H9 (cell line): ENCODE results near the gene SLC12A4. TPM values are rescaled to one million over a fixed set of nuclear protein-coding genes. Genes with fewer than 3 reads are reported as not detected.

Experiments
- DNase-seq: peaks from one replicate; pipeline ENCODE4 v3.0.0-alpha.2; 2017
- H2AFZ ChIP-seq: one replicate; pipeline ENCODE4 v1.6.1; 2013; ENCODE audit warnings: mild to moderate bottlenecking, low read length, control low read depth, moderate library complexity
- H2AK5ac ChIP-seq: 2 replicates; pipeline ENCODE4 v1.6.1; 2013; ENCODE audit warnings: low read length, control low read depth, mixed read lengths; ENCODE audit not compliant: insufficient read length
- H2BK120ac ChIP-seq: one replicate; pipeline ENCODE4 v1.6.1; 2013; ENCODE audit warnings: low read depth, mild to moderate bottlenecking, low read length, control low read depth, inconsistent platforms; ENCODE audit not compliant: poor library complexity, severe bottlenecking
- H2BK12ac ChIP-seq: 2 replicates; pipeline ENCODE4 v1.6.1; 2013; ENCODE audit warnings: low read length, control low read depth, mixed read lengths, low read depth; ENCODE audit not compliant: insufficient read length
- H2BK15ac ChIP-seq: 2 replicates; pipeline ENCODE4 v1.6.1; 2013; ENCODE audit warnings: low read depth, low read length, control low read depth
- H2BK20ac ChIP-seq: one replicate; pipeline ENCODE4 v1.6.1; 2013; ENCODE audit warnings: low read depth, mild to moderate bottlenecking, low read length, control low read depth, inconsistent platforms; ENCODE audit not compliant: poor library complexity, severe bottlenecking
- H2BK5ac ChIP-seq: 2 replicates; pipeline ENCODE4 v1.6.1; 2013; ENCODE audit warnings: low read length, control low read depth, mixed read lengths; ENCODE audit not compliant: insufficient read length
- H3K14ac ChIP-seq: 2 replicates; pipeline ENCODE4 v1.6.1; 2013; ENCODE audit warnings: low read length, control low read depth; ENCODE audit not compliant: insufficient read depth
- H3K18ac ChIP-seq: 2 replicates; pipeline ENCODE4 v1.6.1; 2013; ENCODE audit warnings: low read depth, mild to moderate bottlenecking, mixed read lengths, low read length, control low read depth; ENCODE audit not compliant: insufficient read length
- H3K23ac ChIP-seq: 2 replicates; pipeline ENCODE4 v1.6.1; 2013; ENCODE audit warnings: low read length, control low read depth, mixed read lengths, low read depth; ENCODE audit not compliant: insufficient read length
- H3K23me2 ChIP-seq: 2 replicates; pipeline ENCODE4 v1.6.1; 2013; ENCODE audit warnings: low read depth, mild to moderate bottlenecking, mixed read lengths, low read length, control low read depth; ENCODE audit not compliant: insufficient read length, poor library complexity, severe bottlenecking
- H3K27ac ChIP-seq: 2 replicates; pipeline ENCODE4 v1.5.1; 2013; ENCODE audit warnings: low read length, control low read depth, mixed read lengths, low read depth; ENCODE audit not compliant: insufficient read length
- H3K27me3 ChIP-seq: 2 replicates; pipeline ENCODE4 v1.6.1; 2013; ENCODE audit warnings: low read length, control low read depth, inconsistent platforms; ENCODE audit not compliant: insufficient read depth
- H3K4ac ChIP-seq: 2 replicates; pipeline ENCODE4 v1.6.1; 2013; ENCODE audit warnings: low read depth, mild to moderate bottlenecking, control low read depth, inconsistent platforms, low read length, moderate library complexity
- H3K4me1 ChIP-seq: 2 replicates; pipeline ENCODE4 v1.6.1; 2013; ENCODE audit warnings: low read length, control low read depth, inconsistent platforms; ENCODE audit not compliant: insufficient read depth
- H3K4me2 ChIP-seq: 2 replicates; pipeline ENCODE4 v1.6.1; 2013; ENCODE audit warnings: low read length, control low read depth, mixed read lengths; ENCODE audit not compliant: insufficient read length, insufficient read depth
- H3K56ac ChIP-seq: 2 replicates; pipeline ENCODE4 v1.6.1; 2013; ENCODE audit warnings: low read depth, mild to moderate bottlenecking, mixed read lengths, low read length, control low read depth; ENCODE audit not compliant: insufficient read length
- H3K79me1 ChIP-seq: 2 replicates; pipeline ENCODE4 v1.6.1; 2013; ENCODE audit warnings: low read depth, mild to moderate bottlenecking, moderate library complexity, low read length, control low read depth, inconsistent platforms; ENCODE audit not compliant: insufficient read depth, poor library complexity, severe bottlenecking
- H3K79me2 ChIP-seq: 2 replicates; pipeline ENCODE4 v1.6.1; 2013; ENCODE audit warnings: low read length, control low read depth, inconsistent platforms; ENCODE audit not compliant: insufficient read depth
- H3K9ac ChIP-seq: 2 replicates; pipeline ENCODE4 v1.6.1; 2013; ENCODE audit warnings: low read length, control low read depth, mixed read lengths; ENCODE audit not compliant: insufficient read length; ENCODE audit errors: extremely low read depth
- H3K9me3 ChIP-seq: one replicate; pipeline ENCODE4 v1.6.1; 2013; ENCODE audit warnings: low read depth, low read length, inconsistent platforms; ENCODE audit not compliant: control insufficient read depth
- H3T11ph ChIP-seq: one replicate; pipeline ENCODE4 v1.6.1; 2013; ENCODE audit warnings: mild to moderate bottlenecking, low read length, control low read depth, inconsistent platforms
- H4K20me1 ChIP-seq: one replicate; pipeline ENCODE4 v1.6.1; 2013; ENCODE audit not compliant: control insufficient read depth, insufficient read length, insufficient read depth
- H4K5ac ChIP-seq: 2 replicates; pipeline ENCODE4 v1.6.1; 2013; ENCODE audit warnings: low read depth, mild to moderate bottlenecking, mixed read lengths, low read length, control low read depth; ENCODE audit not compliant: insufficient read length
- H4K8ac ChIP-seq: replicated peaks from 2 replicates; pipeline ENCODE4 v1.6.1; 2013; ENCODE audit warnings: low read length, control low read depth, mixed read lengths, low read depth; ENCODE audit not compliant: insufficient read length
- H4K91ac ChIP-seq: 2 replicates; pipeline ENCODE4 v1.6.1; 2013; ENCODE audit warnings: low read depth, mild to moderate bottlenecking, moderate library complexity, mixed read lengths, low read length, control low read depth; ENCODE audit not compliant: insufficient read length
- H3K27ac Mint-ChIP-seq, 3 experiments: 2 replicates in 2 of 3; 3 replicates in 1 of 3; pipeline ENCODE4 v1.8.0; 2020 to 2021; ENCODE audit warnings: mixed read lengths in 3 of 3, mild to moderate bottlenecking in 1 of 3, moderate library complexity in 1 of 3
- H3K27me3 Mint-ChIP-seq: 2 replicates; pipeline ENCODE4 v1.8.0; 2021; ENCODE audit warnings: low read depth, mild to moderate bottlenecking, moderate library complexity, mixed read lengths
- H3K36me3 Mint-ChIP-seq, 3 experiments: 2 replicates in 2 of 3; 3 replicates in 1 of 3; pipeline ENCODE4 v1.8.0; 2020 to 2021; ENCODE audit warnings: low read depth in 3 of 3, mixed read lengths in 3 of 3; ENCODE audit not compliant: insufficient read depth in 1 of 3
- H3K4me1 Mint-ChIP-seq, 2 experiments: 2 replicates each; pipeline ENCODE4 v1.8.0; 2020; ENCODE audit warnings: mixed read lengths in 2 of 2
- H3K4me3 Mint-ChIP-seq, 2 experiments: 2 replicates in 1 of 2; 3 replicates in 1 of 2; pipeline ENCODE4 v1.8.0; 2020 to 2021; ENCODE audit warnings: mild to moderate bottlenecking in 2 of 2, mixed read lengths in 2 of 2, moderate library complexity in 1 of 2
- H3K9me3 Mint-ChIP-seq, 2 experiments: 2 replicates in 1 of 2; 3 replicates in 1 of 2; pipeline ENCODE4 v1.8.0; 2020; ENCODE audit warnings: mild to moderate bottlenecking in 2 of 2, mixed read lengths in 2 of 2, moderate library complexity in 1 of 2
- WGBS: extraction: QIAGEN DNeasy Blood & Tissue Kit; methylation state at CpG from one replicate; pipeline ENCODE4 v1.1.7; 2013; ENCODE audit warnings: missing lambda C conversion rate, low lambda C conversion rate, mixed read lengths; ENCODE audit not compliant: insufficient read length; ENCODE audit errors: extremely low coverage; 5-methylcytosine and 5-hydroxymethylcytosine counted together
- total RNA-seq: library from RNA; stranded (reverse); gene quantifications from 2 replicates; pipeline ENCODE4 v1.2.1, GENCODE V29; 2021
- TF ChIP-seq, protein P1 (sequence below): fragments of 200-600 bp; sonication (generic); conservative IDR thresholded peaks from 3 replicates; pipeline ENCODE4 v1.8.0; 2021; ENCODE audit warnings: antibody characterized with exemption, mild to moderate bottlenecking

Gene SLC12A4
- total RNA-seq, 1 experiment from 2014 or later: 46.7 TPM

DNA sequence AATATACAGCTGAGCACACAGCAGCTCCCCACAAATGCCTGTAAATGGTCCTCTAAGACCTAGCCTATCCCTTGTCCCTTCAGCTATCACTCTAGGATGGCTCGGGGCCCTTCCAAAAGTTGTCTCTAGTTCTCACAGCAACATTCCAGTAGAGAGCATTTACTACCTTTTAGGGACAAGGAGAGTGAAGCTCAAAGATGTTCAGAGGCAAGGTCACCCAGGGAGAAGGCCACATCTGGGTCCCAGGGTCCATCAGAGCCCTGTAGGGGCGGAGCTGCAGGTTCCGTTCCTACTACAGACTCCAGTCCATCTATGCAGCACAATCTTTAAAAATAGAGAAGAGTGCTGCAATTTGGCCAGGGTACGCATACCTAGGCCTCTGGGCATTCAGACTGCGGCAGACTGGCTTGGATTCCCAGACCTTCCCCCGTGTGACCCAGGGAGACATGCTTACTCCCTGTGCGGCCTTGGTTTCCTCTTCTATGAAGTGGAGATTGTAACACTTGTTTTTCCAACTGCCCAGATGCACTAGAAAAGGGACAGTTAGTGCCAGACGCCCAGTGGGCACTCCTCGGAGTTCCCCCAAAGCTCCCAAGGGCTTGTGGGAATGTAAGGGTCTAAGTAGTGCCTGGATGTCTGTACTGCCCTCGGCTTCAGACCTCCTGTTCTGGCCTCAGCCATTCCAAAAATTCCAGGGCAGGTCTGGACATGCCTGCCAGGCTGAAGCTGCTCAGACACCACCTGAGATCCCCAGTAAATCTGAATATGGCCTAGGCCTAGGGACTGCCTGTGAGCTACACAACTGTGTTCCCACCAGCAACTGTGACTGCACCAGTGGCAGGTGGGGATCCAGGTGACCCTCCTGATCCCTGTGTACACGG, 2.5 kb downstream of the SLC12A4 start:
- H3K4me1 ChIP-seq: peaks cover 5% of the 10 kb centered on the region; the same call in 1 of the 2 replicates
- no peak overlapping the region for H4K8ac ChIP-seq
- H4K91ac ChIP-seq: no peak overlapping the region
- peaks cover 3% of the 10 kb centered on the region for H4K20me1 ChIP-seq
- no peak overlapping the region for H4K5ac ChIP-seq
- H3K18ac ChIP-seq: no peak overlapping the region
- Mint-ChIP-seq H3K9me3 (no peaks in the 10 kb centered on the region; a peak in 1 of 5 replicates), H3K4me1 (peaks cover 37 to 42% of the 10 kb centered on the region in 2 experiments), H3K27me3 (peaks cover 2% of the 10 kb centered on the region), H3K36me3 (peaks cover 5 to 37% (median 23%) of the 10 kb centered on the region in 3 experiments), H3K4me3 (peak overlapping the region in 1 of 2 experiments; percentile 93; a peak in 2 of 5 replicates), H3K27ac (peak overlapping the region in 1 of 3 experiments; percentile 93; a peak in 4 of 7 replicates)
- no peak overlapping the region for H3T11ph ChIP-seq
- no peaks in the 10 kb centered on the region for H3K9me3 ChIP-seq
- no peak overlapping the region for H3K56ac ChIP-seq
- no peak overlapping the region for H3K4ac ChIP-seq
- TF ChIP-seq, protein P1, sequence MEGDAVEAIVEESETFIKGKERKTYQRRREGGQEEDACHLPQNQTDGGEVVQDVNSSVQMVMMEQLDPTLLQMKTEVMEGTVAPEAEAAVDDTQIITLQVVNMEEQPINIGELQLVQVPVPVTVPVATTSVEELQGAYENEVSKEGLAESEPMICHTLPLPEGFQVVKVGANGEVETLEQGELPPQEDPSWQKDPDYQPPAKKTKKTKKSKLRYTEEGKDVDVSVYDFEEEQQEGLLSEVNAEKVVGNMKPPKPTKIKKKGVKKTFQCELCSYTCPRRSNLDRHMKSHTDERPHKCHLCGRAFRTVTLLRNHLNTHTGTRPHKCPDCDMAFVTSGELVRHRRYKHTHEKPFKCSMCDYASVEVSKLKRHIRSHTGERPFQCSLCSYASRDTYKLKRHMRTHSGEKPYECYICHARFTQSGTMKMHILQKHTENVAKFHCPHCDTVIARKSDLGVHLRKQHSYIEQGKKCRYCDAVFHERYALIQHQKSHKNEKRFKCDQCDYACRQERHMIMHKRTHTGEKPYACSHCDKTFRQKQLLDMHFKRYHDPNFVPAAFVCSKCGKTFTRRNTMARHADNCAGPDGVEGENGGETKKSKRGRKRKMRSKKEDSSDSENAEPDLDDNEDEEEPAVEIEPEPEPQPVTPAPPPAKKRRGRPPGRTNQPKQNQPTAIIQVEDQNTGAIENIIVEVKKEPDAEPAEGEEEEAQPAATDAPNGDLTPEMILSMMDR: no peak
- no peak overlapping the region for H2BK20ac ChIP-seq
- DNase-seq: no peak
- H3K27me3 ChIP-seq: no peaks in the 10 kb centered on the region
- no peaks in the 10 kb centered on the region; the same call in 1 of the 2 replicates for H3K79me2 ChIP-seq
- H3K27ac ChIP-seq: no peak overlapping the region
- H3K79me1 ChIP-seq: peaks cover 4% of the 10 kb centered on the region
- peak overlapping the region; percentile 66 for H3K4me2 ChIP-seq
- no peak overlapping the region for H2BK5ac ChIP-seq
- no peak overlapping the region for H2AK5ac ChIP-seq
- H2BK15ac ChIP-seq: no peak overlapping the region
- no CpG with 5 or more reads among the region's 11 CpGs for WGBS
- no peak overlapping the region for H2AFZ ChIP-seq
- H2BK120ac ChIP-seq: no peak overlapping the region
- H3K9ac ChIP-seq: no peak overlapping the region
- H3K23me2 ChIP-seq: peaks cover 3% of the 10 kb centered on the region
- no peak overlapping the region for H2BK12ac ChIP-seq
- H3K14ac ChIP-seq: peak overlapping the region; percentile 51; the same call in 1 of the 2 replicates
- no peak overlapping the region for H3K23ac ChIP-seq
